GM10266 (cell line): ENCODE data around the gene ZNF518A.
A peak's percentile ranks its signal among the peaks of the same experiment; 100 is the strongest.
"Not testable (repeated sequence)": the region's sequence is repeated elsewhere in the genome, so short reads cannot be mapped to it uniquely, and the experiment has no call there.

Source experiments
- DNase-seq: peaks from one replicate; pipeline ENCODE4 v3.0.0; 2012; ENCODE audit errors: extremely low spot score
- CTCF ChIP-seq: IDR thresholded peaks from 2 replicates; pipeline ENCODE4 v1.5.1; 2012; ENCODE audit warnings: mild to moderate bottlenecking, low read depth; ENCODE audit not compliant: control insufficient read depth, insufficient read depth; ENCODE audit errors: missing control alignments

ZNF518A gene

DNA sequence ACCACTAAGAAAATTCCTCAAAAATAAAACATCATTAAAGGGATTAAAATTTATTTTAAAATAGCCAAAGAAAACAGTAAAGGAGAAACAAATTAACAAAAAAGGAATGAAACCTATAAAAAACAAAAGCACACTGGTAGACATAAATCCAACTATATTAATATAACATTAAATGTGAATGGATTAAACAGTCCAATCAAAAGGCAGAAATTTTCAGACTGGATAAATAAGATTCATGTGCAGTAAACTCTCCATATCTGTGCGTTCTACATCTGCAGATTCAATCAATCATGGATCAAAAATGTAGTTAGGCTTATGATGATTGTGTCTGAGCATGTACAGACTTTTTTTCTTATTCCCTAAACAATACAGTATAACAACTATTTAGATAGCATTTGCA, 42.6 kb downstream of the ZNF518A start:
- no peak for TF ChIP-seq CTCF
- DNase-seq, result no peak

- TF ChIP-seq CTCF, result no peak
Observed at GRCh38 chr10:96176985-96177384, 46.9 kb downstream of the ZNF518A start.

GRCh38 chr10:96188421-96188820, 58.3 kb downstream of the ZNF518A start:
- no peak for DNase-seq
- TF ChIP-seq CTCF, result no peak

More at GRCh38 chr10:96176985-96177384, 46.9 kb downstream of the ZNF518A start:
- DNase-seq, result no peak

- TF ChIP-seq CTCF, result no peak
- no peak for DNase-seq
Observed at GRCh38 chr10:96188916-96189315, 58.8 kb downstream of the ZNF518A start.

GRCh38 chr10:96189505-96189904, 59.4 kb downstream of the ZNF518A start:
- DNase-seq, result not testable (repeated sequence)

- no peak for TF ChIP-seq CTCF
- no peak for DNase-seq
Observed at GRCh38 chr10:96201525-96201924, 71.4 kb downstream of the ZNF518A start.

DNA sequence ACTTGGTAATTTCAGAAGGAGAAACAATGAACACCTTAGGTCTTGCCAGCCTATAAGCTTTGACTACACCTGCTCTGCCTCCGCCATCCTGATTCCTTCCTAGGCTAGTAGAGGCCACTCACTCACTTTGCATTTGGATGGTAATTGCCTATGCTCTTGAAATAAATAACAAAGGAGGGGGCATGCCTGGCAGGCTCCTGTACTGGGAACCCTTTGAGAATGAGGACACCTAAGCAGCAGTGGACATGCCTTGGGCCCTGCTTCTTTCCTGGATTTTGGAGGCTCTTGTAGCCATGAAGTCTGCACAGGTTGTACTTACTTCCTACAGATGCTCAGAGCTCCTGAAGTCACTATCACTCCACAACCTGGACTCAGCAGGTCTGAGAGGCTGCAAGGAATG, 75.5 kb downstream of the ZNF518A start:
- no peak for TF ChIP-seq CTCF
- no peak for DNase-seq

GRCh38 chr10:96208271-96208670, 78.2 kb downstream of the ZNF518A start:
- no peak for TF ChIP-seq CTCF
- DNase-seq, result peak; percentile 44
